Bronchial epithelial cell (primary cell): ENCODE data around the gene ATP2B2. TPM values are rescaled to one million over a fixed set of nuclear protein-coding genes. Genes with fewer than 3 reads are reported as not detected.

ENCODE experiments used
- DNase-seq: peaks from one replicate; pipeline ENCODE4 v3.0.0-alpha.2; 2010; ENCODE audit warnings: low read depth
- FAIRE-seq: peaks from 2 replicates; lab custom pipeline; 2011; peaks lifted over from hg19 to GRCh38; lab: Jason Lieb, UNC
- H3K27me3 ChIP-seq: 2 replicates; pipeline ENCODE4 v1.5.1; 2011; ENCODE audit warnings: low read length; ENCODE audit not compliant: control insufficient read depth, insufficient read depth
- H3K36me3 ChIP-seq: 2 replicates; pipeline ENCODE4 v1.5.1; 2011; ENCODE audit warnings: low read length; ENCODE audit not compliant: control insufficient read depth, insufficient read depth
- H3K4me3 ChIP-seq: 2 replicates; pipeline ENCODE4 v1.5.1; 2011; ENCODE audit warnings: mild to moderate bottlenecking, low read depth, low read length, control low read depth
- total RNA-seq: library from RNA; depleted of rRNA; stranded (reverse); fragments of >200 nt; gene quantifications from 2 replicates; pipeline ENCODE4 v1.2.1, GENCODE V29; 2014
- TF ChIP-seq, protein P1 (sequence below): IDR thresholded peaks from 2 replicates; pipeline ENCODE4 v1.5.1; 2011; ENCODE audit warnings: mild to moderate bottlenecking, moderate library complexity, low read length, control low read depth, inconsistent platforms; ENCODE audit not compliant: insufficient read depth, severe bottlenecking

The ATP2B2 gene
- total RNA-seq, 1 donor from 2014 or later, result not detected

DNA sequence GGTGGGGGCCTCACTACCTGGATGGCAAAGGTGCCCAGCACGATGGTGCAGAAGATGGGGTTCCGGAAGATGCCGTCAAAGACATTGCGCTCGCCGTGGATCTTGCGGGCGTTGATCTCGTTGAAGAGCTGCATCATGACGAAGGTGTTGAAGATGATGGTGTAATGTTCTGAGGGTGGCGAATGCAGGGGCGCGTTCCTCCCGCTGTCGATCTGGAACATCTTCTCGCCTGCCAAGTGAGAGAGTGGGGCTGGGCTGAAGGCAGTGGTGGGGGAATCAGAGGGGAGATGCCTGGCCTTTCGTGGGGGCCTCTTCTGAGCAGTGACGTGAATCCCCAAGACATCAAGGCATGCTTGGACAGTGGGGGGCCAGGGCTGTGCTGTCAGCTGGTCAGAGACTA lies 164.9 kb downstream of the ATP2B2 start:
- DNase-seq, result no peak
- Histone ChIP-seq H3K4me3 (no peak overlapping the region), H3K27me3 (peaks cover 4% of the 10 kb centered on the region), H3K36me3 (no peaks in the 10 kb centered on the region)
- FAIRE-seq, result no peak
- TF ChIP-seq, protein P1, sequence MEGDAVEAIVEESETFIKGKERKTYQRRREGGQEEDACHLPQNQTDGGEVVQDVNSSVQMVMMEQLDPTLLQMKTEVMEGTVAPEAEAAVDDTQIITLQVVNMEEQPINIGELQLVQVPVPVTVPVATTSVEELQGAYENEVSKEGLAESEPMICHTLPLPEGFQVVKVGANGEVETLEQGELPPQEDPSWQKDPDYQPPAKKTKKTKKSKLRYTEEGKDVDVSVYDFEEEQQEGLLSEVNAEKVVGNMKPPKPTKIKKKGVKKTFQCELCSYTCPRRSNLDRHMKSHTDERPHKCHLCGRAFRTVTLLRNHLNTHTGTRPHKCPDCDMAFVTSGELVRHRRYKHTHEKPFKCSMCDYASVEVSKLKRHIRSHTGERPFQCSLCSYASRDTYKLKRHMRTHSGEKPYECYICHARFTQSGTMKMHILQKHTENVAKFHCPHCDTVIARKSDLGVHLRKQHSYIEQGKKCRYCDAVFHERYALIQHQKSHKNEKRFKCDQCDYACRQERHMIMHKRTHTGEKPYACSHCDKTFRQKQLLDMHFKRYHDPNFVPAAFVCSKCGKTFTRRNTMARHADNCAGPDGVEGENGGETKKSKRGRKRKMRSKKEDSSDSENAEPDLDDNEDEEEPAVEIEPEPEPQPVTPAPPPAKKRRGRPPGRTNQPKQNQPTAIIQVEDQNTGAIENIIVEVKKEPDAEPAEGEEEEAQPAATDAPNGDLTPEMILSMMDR, result no peak

DNA sequence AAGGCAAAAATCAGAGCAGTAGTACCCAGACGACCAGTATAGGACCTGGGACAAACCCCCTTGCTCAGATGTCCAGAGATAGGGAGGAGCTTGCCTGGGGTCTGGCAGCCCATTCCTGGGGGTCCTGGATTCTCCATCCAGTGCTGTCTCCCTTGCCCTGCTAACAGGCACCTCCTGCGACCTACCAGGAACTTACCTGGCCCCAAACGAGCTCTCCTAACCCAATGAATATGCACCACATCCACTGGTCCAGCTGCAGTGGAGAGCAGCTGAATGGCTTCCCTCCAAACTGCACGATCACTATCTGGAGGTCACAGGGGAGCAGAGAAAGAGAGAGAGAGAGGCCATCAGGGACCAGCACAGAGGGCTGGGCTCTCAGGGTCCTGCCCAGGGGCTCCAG lies 165.3 kb downstream of the ATP2B2 start:
- TF ChIP-seq, protein P1, result no peak
- FAIRE-seq, result no peak
- Histone ChIP-seq H3K36me3 (no peaks in the 10 kb centered on the region), H3K27me3 (peaks cover 5% of the 10 kb centered on the region), H3K4me3 (no peak overlapping the region)
- no peak for DNase-seq

DNA sequence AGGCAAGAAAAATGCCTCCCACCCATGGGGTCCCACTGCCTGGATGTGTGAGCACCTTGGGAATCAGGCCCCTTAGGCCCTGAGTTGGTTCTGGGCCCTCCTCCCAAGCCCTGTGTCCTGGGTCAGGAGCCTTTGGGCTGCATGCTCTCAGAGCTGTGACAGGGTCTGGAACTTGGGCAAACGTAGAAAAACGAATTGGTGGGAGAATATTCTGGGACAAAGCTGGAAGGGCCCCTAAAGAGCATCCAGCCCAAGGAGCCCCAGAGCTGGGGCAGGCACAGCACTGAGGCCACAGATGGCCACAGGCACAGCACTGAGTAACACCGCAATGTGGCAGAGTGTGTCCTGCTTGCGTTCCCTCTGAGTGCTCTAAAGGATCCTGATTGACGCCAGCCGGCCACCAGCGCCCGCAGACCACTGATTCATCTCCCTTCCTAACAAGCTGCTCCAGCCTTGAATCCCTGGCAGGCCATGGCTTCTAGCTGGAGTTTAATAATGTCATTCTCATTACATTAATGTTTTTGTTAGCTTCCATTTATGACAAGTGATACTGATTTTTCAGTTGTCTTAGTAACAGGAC lies 165.9 kb downstream of the ATP2B2 start:
- H3K36me3 ChIP-seq, result no peaks in the 10 kb centered on the region
- TF ChIP-seq, protein P1, result no peak
- peaks cover 7% of the 10 kb centered on the region for H3K27me3 ChIP-seq
- FAIRE-seq, result no peak
- DNase-seq, result no peak
- H3K4me3 ChIP-seq, result no peak overlapping the region

DNA sequence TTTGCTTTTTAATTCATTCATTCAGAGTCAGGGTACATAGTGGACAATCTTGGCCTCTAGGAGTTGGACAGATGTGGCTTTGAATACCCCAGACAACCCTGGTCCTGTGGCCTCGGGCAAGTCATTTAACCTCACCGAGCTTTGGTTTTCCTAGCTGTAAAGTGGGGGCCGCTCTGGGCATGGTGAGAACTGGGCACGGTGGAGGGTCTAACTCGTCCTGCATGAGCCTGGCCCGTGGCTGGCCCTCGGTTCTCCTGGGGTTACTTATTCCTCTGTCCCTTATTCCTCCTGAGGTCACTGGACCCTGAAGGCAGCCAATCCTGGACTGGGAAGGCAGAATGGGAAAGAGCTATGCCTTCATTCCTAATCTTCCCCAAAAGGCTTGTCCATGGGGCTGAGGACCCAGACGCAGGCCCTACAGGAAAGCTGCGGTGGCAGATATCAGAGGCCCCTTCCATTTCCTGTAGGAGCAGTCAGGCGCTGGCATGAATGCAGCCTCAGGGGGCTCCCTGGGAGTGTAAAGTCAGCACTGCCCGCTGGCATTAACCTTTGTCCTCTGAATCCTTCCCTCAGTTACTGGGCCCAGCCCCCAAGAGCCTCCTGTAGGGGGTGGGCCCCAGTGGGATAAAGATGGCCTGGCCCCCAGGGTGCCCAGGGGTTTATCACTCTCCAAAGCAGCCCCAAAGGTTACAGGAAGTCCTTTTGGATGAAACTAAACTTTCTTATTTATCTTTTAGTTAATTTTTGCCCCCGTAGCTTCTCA lies 166.6 kb downstream of the ATP2B2 start:
- Histone ChIP-seq H3K27me3 (peaks cover 7% of the 10 kb centered on the region), H3K36me3 (no peaks in the 10 kb centered on the region), H3K4me3 (no peak overlapping the region)
- TF ChIP-seq, protein P1, result no peak
- no peak for FAIRE-seq
- DNase-seq, result no peak

DNA sequence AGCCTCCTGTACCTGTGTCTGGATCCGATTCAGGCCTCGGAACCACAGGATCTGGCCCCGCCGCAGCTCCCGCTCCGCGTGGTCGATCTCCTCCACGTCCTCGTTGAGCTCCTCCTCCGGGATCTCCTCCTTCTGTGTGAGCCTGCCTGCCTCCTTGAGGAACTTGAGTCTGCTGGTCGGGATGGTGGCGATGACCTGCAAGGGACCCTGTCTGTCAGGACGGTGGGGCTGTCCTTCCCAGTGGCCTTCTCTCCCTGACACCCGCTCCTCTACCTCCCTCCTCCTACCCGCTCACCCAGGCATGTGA lies 167.3 kb downstream of the ATP2B2 start:
- TF ChIP-seq, protein P1, result no peak
- Histone ChIP-seq H3K27me3 (peaks cover 7% of the 10 kb centered on the region), H3K36me3 (no peaks in the 10 kb centered on the region), H3K4me3 (no peak overlapping the region)
- FAIRE-seq, result no peak
- DNase-seq, result no peak
